Transverse colon (tissue), 3 donors: Measurements from ENCODE around the gene MATN1.

Experiments used
- CTCF ChIP-seq, 5 experiments: fragments of 200-600 bp in 3 of 5; fragments of 450-650 bp in 2 of 5; sonication (generic) in 3 of 5; IDR thresholded peaks; 1 replicate in 2 of 5; 2 replicates in 3 of 5; pipeline ENCODE4 v1.5.1; 2016 to 2017; ENCODE audit warnings: antibody characterized with exemption in 5 of 5, inconsistent platforms in 3 of 5, mild to moderate bottlenecking in 2 of 5, moderate library complexity in 1 of 5
- EP300 ChIP-seq: sonication (generic); formaldehyde crosslinking; IDR thresholded peaks from one replicate; pipeline ENCODE4 v1.6.1; 2017; ENCODE audit warnings: antibody characterized with exemption, low read depth

- TF ChIP-seq EP300 (no peak), CTCF (IDR thresholded peaks at IDR 0.05) (no peak)
Observed at GRCh38 chr1:30738715-30739559, 15.6 kb upstream of the MATN1 start.
